ENCODE data around the gene SLC6A19.

SLC6A19 gene

DNA sequence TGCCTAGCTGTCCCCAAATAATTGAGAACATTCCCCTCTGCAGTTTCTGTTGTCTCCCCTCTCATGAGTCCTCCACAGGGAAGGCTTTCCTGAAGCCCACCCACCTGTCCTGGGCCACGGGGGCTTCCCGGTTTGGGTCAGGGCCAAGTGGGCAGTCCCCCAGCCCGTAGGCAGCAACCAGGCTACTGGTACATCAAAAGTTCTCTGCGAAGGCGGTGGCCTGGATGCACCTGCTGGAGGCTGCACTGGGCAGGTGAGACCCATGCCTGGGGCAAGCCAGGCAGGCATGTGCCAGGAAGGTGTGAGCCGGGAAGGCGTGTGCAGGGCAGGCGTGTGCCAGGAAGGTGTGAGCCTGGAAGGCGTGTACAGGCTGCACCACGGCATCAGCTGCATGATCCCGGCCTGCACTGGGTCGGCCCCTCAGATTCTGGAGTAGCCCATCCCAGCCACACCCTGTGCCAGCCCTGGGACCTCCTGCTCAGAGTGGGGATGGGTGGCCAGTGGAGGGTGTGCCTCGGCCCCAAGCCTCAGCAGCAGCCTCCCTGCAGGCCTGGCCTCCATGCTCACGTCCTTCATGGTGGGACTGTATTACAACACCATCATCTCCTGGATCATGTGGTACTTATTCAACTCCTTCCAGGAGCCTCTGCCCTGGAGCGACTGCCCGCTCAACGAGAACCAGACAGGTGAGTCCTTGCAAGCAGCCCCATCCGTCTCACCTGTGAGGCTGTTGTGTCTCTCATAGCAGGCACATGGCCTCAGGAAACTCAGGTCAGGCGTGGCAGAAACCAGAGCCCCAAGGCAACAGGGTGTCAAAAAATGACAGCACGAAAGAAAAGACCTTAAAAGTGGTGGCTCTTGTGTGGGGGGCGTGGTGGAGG is 8.7 kb downstream of the SLC6A19 start:
- no peak for DNase-seq (ENCODE audit: low spot score)

DNA sequence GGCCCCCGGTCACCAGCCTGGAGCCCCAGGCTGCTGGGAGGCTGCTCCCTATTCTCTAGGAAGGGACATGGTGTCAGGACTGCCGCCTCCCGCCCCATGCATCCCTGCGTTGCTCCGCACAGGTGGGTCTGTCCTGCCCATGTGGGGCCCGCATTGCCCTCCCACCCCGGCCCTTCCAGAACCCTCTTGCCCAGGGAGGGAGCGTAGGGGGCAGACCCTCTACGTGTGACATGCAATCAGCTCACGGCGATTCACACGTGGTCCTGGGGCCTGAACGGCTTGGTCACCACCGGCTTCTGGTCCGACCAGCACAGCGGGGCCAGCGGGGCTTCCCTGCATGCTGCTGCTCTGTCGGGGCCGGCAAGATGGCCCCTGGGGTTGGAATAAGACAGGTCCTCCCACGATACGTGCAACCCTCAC is 9.4 kb downstream of the SLC6A19 start:
- no peak for DNase-seq (ENCODE audit: low spot score)

DNA sequence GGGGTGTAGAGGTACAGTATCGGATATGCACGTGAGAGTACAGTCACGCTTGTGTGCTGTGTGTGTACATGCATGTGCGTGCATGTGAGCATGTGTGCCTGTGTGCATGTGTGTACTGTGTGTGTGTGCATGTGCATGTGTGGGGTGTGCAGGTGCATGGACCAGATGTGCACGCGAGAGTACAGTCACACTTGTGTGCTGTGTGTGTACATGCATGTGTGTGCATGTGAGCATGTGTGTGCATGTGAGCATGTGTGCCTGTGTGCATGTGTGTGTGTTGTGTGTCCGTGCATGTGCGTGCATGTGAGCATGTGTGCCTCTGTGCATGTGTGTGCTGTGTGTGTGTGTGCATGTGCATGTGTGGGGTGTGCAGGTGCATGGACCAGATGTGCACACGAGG is 10.3 kb downstream of the SLC6A19 start:
- DNase-seq (ENCODE audit: low spot score), result no peak

DNA sequence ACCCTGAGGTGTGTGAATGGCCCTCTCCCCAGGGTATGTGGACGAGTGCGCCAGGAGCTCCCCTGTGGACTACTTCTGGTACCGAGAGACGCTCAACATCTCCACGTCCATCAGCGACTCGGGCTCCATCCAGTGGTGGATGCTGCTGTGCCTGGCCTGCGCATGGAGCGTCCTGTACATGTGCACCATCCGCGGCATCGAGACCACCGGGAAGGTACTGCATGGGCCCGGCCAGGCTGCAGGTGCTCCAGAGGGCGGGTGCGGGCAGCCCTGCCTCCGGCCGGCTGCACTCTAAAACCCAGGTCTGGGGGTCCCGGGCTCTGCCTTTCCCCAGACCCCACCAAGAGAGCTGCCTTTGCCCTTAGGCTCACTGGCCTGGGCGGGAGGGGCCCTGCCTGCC is 10.9 kb downstream of the SLC6A19 start:
- DNase-seq (ENCODE audit: low spot score), result no peak

DNA sequence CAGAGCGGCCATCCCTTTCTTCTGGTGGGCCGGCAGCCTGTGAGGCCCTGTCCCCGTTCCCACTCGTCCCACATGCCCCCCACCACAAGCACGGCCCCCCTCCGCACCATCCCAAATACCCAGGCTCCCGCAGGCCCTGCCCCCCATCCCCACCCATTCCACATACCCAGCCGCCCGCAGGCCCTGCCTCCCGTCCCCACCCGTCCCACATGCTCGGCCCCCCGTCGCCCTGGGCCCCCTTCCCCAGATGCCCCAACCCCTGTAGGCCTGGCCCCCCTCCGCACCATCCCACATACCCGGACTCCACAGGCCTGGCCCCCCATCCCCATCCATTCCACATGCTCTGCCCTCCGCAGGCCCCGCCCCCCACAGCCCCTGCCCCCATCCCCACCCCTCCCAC is 11.5 kb downstream of the SLC6A19 start:
- DNase-seq (ENCODE audit: low spot score), result no peak

DNA sequence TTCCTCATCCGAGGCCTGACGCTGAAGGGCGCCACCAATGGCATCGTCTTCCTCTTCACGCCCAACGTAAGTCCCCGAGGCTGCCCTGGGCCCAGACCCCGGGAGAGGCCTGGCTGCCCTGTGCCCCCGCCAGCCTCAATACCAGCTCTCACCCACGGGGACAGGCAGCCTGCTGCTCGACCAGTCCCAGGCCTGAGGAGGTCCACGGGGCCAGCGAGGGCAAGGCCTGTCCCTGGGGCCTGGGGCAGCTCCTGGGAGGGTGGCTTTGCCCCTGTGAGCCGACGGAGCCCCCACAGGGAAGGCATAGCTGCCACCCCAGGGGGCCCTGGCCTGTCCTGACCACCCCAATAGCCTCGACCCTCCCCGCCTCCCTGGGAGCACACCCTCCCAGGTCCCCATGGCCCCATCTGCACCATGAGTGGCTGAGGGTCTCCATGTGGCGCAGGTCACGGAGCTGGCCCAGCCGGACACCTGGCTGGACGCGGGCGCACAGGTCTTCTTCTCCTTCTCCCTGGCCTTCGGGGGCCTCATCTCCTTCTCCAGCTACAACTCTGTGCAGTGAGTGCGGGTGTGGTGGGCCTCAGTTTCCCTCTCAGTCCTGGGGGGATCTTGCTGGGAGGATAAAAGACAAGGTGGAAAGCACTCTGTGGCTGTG is 12.2 kb downstream of the SLC6A19 start:
- DNase-seq (ENCODE audit: low spot score), result no peak

DNA sequence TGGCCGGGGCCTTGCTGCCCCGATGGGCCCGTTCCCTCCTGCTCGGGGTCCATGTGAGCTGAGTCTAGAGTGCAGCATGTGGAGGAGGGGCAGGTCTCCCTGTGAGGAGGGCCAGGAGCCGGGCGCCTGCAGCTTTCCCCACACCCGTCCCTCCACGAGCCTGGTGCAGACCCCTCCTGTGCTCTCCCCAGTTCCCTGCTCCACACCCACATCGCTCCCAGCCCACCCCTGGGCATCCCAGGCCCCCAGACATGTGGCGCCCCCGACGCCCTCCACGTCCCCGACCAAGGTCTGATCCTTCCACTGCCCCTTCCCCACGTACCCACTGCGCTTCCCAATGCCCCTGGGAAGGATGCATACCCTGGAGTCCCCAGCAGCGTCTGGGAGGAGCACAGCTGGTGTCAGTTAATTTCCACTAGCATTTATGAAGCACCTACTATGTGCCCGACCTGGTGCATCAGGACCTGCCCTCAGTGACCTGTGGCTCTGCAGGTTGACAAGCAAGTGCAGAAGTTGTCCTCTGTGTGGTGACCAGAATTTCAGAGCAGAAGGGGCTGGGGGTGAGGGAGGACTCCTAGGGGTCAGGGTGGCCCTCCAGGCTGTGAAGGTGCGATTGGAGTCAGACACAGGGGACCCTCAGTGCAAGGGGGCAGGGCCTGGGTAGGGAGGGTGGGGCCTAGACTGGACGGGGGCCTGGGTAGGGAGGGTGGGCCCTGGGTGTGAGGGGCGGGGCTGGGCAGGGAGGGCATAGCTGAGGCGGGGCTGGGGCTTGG is 13.0 kb downstream of the SLC6A19 start:
- no peak for DNase-seq (ENCODE audit: low spot score)

DNA sequence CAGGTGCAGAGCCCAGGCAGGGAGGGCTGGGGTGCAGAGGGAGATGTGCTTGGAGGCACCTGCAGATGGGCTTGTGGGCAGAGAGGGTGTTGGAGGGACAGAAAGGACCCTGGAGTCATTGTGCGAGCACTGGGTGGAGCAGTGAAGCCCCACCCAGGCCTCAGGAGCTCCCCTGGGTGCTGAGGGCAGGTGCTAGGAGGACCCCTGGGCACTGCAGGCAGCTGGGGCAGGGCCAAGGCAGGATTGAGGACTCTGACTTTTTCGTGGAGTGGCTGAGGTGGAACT is 13.5 kb downstream of the SLC6A19 start:
- DNase-seq (ENCODE audit: low spot score), result no peak

DNA sequence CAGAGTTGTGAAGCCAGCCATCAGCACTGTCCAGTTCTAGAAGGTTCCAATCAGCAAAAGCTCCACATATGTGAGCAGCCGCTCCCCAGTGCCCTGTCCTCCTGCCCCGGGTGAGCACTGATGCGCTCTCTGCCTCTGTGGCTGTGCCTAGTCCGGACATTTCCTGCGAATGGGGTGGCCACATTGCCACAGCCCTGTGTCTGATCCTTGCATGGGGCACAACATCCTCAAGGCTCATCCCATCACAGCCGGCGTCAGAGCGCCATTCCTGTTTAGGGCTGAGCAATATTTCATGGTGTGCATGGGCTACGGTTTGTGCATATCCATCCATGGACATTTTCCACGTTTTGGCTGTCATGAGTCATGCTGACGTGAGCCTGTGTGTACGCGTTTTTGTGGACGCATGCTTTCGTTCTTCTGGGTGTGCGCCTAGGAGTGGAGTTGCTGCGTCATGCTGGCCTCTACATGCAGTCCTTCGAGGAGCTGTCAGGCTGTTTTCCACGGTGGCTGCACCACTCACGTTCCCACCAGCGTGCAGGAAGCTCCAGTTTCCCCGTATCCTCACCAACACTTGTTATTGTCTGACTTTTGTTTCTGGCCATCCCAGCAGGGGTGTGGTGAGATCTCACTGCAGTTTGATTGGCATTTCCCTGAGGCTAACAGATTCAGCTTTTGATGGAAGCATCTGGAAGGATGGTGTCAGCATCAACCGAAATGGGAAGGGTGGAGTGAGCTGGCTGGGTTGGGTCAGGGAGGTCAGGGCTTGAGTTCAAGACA is 14.1 kb downstream of the SLC6A19 start:
- no peak for DNase-seq (ENCODE audit: low spot score)

DNA sequence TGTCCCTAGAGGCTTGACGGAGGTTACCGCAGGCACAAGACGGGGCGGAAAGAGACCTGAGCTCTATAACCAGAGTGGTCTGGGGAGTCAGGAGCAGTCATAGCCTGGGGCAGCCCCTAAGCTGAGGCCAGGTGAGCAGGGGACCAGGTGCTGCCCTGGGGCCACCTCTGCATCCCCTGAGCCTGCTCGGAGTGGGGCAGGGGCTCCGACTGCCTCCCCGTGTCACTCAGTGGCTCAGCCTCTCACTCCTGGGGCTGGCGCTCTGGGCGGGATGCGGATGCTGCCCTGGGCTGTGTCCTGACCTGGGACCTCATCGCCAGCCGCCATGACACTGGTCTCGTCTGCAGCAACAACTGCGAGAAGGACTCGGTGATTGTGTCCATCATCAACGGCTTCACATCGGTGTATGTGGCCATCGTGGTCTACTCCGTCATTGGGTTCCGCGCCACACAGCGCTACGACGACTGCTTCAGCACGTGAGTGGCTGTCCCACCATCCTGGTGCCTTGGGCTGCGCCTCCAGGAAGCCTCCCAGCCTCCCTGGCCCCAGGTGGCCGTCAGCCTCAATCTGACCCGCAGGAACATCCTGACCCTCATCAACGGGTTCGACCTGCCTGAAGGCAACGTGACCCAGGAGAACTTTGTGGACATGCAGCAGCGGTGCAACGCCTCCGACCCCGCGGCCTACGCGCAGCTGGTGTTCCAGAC is 15.0 kb downstream of the SLC6A19 start:
- no peak for DNase-seq (ENCODE audit: low spot score)

DNA sequence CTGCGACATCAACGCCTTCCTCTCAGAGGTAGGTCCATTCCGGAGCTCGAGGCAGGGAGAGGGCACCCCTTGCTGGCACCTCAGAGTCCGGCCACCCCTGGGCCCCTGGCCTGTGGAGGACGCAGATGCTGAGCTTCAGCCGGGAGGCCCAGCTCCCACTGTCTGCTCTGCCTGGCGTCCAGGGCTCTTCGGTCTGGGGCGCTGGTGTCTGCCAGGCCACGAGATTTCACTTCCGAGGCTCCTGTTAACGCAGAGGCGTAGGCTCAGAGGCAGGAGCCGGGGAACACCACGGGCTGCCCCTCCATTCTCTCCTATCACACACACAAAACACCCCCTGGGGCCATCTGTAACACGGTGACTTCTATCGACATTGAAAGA is 15.5 kb downstream of the SLC6A19 start:
- DNase-seq (ENCODE audit: low spot score), result no peak

DNA sequence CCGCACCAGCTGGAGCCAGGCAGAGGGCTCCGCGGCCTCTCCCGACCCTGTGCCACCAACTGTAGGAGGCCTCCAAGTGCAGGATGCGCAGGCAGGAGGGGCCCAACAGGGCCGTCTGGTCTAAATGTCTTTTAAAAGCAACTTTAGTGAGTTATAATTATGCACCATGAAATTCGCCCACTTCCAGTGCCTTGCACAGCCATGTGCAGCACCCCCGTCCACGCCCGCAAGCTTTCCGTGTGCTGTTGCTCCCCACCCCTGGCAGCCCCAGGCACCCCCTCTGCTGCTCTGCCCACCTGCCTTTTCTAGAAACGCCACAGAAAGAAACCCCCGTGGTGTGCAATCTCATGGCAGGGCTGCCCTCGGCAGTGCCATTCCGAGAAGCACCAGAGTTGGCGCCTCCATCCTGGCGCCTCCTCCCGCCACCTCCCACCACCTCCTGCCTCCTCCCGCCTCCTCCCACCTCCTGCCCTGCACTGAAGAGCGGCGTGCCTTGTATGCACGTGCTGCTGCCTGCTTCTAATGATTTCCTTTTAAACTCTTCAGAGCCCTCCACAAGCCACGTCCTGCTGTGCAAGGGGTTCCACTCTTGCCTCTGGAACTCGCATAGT is 16.3 kb downstream of the SLC6A19 start:
- no peak for DNase-seq (ENCODE audit: low spot score)

DNA sequence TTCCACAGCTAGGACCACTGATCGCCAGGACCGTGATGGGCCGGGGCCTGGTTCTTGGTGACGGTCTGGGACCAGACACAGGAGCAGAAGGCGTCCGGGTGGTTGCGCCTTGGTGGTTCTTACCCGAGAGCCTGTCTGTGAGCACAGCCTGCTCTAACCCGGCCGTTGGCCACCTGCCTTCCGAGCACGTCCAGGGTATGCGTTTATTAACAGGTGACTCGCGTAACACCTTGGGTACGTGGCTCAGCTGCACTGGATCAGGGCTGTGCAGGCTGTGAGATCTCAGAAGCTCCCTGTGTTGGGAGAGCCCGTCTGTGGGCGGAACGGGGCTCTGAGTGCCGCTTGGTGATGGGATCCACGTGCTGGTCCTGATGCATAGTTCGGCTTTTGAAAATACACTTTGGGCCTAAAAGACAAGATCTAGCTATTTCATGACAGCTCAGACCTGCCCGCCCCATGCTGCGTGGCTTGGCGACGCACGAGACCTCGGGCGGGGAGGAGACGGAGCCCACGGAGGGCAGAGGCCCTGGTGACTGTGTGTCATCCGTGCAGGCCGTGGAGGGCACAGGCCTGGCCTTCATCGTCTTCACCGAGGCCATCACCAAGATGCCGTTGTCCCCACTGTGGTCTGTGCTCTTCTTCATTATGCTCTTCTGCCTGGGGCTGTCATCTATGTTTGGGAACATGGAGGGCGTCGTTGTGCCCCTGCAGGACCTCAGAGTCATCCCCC is 17.1 kb downstream of the SLC6A19 start:
- no peak for DNase-seq (ENCODE audit: low spot score)

DNA sequence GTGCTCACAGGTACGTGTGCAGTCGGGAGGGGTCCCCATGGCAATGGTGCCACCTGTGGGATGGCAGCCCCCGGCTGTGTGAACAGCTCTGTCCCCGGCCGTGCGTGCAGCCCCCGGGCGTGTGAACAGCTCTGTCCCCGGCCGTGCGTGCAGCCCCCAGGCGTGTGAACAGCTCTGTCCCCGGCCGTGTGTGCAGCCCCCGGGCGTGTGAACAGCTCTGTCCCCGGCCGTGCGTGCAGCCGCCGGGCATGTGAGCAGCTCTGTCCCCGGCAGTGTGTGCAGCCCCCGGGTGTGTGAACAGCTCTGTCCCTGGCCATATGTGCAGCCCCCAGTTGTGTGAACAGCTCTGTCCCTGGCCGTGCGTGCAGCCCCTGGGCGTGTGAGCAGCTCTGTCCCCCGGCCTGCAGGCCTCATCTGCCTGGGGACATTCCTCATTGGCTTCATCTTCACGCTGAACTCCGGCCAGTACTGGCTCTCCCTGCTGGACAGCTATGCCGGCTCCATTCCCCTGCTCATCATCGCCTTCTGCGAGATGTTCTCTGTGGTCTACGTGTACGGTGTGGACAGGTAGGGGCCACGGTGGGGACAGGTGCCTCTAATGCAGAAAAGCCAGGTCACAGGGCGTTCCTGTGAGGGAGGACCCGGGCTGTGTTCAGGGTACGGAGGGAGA is 17.8 kb downstream of the SLC6A19 start:
- DNase-seq (ENCODE audit: low spot score), result no peak

DNA sequence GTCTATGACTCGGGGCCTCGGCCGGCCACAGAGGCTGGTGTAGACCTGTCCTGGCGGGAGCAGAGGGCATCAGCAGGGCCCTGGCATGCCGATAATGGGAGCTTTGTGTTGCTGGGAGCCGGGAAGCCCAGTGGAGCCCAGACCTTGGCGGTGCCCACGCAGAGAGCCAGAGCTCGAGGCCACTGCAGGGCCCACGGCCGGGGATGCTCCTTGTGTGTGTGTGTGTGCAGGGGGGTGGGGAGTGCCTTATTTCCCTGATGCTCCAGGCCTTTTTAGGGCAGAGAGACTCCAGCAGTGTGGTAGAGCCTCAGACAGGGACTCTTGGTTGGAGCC is 18.3 kb downstream of the SLC6A19 start:
- DNase-seq (ENCODE audit: low spot score), result no peak

DNA sequence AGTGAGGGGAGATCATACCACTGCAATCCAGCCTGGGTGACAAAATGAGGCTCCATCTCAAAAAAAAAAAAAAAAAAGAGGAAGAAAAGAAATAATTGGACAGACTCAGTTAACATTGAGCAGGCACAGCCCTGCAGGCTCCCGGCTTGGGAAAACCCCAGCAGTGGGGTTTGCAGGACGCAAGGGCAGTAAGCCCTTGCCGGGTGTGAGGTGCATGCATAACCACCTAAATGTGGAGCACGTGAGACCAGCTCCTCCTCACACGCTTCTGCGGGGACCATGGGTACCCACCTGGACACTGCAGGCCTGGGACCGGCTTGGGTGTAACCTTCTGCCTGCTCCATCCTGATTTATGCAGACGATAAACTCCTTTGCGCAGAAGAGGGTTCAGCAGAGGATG is 19.0 kb downstream of the SLC6A19 start:
- no peak for DNase-seq (ENCODE audit: low spot score)

DNA sequence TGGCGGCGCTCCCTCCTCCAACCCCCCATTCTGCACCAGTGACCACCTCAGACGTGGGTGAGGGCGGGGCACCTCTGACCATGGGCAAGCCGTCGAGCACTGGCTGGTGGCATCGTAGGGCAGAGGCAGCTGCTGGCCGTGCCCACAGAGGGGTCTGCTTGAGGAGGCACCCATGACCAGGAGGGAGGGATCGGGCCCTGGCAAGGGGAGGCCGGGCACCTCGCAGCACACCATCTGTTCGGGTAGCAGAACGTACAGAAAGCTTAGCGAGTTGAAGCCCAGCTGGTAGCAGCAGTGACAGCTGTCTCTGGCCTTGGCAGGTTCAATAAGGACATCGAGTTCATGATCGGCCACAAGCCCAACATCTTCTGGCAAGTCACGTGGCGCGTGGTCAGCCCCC is 19.4 kb downstream of the SLC6A19 start:
- no peak for DNase-seq (ENCODE audit: low spot score)

DNA sequence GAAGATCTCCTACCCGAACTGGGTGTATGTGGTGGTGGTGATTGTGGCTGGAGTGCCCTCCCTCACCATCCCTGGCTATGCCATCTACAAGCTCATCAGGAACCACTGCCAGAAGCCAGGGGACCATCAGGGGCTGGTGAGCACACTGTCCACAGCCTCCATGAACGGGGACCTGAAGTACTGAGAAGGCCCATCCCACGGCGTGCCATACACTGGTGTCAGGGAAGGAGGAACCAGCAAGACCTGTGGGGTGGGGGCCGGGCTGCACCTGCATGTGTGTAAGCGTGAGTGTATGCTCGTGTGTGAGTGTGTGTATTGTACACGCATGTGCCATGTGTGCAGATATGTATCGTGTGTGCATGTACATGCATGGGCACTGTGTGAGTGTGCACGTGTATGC is 20.3 kb downstream of the SLC6A19 start:
- DNase-seq (ENCODE audit: low spot score), result no peak

DNA sequence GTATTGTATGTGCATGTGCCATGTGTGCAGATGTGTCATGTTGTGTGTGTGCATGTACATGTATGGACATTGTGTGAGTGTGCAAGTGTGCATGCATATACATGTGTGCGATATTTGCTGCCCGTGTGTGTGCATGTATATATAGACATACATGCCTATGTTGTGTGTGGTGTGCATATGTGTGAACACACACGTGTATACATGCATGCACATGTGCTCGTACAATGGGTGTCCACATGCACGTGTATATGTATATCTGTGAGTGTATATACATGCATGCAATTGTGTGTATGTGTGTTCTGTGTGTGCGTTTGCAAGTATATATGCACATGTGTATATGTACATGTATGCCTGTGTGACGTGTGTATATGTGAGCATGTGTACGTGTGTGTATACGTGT is 20.8 kb downstream of the SLC6A19 start:
- DNase-seq (ENCODE audit: low spot score), result no peak

DNA sequence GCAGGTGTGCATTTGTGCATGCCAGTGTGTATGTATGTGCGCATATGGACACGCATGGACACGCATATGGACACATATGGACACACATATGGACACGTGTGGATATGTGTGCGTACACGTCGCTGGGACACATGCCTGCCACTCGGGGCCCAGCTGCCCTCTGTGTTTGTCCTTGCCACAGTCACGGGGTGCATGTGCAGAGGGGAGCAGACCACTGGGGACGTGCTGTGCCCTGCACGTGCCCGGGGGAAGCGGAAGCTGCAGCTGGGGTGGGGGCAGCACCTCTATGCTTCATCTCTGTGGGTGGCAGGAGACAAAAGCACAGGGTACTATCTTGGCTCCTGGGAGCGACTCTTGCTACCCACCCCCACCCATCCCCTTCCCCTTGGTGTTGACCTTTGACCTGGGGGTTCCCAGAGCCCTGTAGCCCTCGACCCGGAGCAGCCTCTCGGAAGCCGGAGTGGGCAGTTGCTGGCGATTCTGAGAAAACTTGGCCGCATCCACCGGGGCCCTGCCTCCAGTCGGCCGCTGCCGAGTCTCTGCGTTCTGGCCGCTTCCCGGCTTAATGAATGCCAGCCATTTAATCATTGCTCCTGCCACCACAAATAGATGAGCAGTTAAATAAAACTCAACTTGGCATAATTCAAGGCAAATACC is 21.4 kb downstream of the SLC6A19 start:
- no peak for DNase-seq (ENCODE audit: low spot score)

Measured in Ammon's horn (tissue), 1 donor.